ENCODE results near the gene NALCN. TPM values are rescaled to one million over a fixed set of nuclear protein-coding genes. Genes with fewer than 3 reads are reported as not detected.
A peak's percentile ranks its signal among the peaks of the same experiment; 100 is the strongest.

The NALCN gene
- total and polyA plus RNA-seq, 12 donors, result 1.4 to 8.3 (median 3.1) TPM

DNA sequence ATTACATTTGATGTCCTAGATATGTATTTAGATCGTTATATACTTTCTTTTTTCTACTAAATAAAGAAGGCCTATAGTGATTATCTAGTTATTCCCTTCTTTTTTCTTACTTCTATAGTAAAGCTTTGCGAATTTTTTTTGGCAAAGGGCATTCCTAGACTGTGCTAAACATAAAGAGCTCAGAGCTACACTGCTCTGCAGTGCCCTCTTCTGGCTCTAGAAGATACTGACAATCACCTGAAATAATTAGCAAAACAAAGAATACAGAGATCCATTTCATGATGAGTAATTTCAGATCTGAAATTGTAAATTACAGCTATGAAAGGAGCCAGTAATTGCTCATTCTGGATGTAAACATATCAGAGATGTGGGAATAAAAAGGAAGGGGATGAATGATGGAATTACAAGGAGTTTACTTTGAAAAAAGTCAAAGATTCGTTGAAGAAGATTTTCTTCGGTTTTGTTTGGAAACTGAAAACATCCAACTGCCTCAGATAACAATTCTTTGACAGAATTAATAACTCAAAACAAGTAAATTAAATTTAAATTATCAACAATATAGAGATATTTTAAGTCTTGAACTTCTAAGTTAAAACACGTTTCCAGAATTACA lies 288.5 kb downstream of the NALCN start:
- H3K9me3 ChIP-seq (replicated peaks in 1 of 3), result no peaks in the 10 kb centered on the region
- peak in 4 of 7 donors; percentile 13 to 35 (median 23) for DNase-seq
- intact Hi-C loops (cut with DNase I), result loop anchor here in 1 of 2 donors (10.0 kb wide), 2 partner anchors 553 to 1473 kb away; no protein-coding TSS in a partner anchor
- TF ChIP-seq, protein P1, sequence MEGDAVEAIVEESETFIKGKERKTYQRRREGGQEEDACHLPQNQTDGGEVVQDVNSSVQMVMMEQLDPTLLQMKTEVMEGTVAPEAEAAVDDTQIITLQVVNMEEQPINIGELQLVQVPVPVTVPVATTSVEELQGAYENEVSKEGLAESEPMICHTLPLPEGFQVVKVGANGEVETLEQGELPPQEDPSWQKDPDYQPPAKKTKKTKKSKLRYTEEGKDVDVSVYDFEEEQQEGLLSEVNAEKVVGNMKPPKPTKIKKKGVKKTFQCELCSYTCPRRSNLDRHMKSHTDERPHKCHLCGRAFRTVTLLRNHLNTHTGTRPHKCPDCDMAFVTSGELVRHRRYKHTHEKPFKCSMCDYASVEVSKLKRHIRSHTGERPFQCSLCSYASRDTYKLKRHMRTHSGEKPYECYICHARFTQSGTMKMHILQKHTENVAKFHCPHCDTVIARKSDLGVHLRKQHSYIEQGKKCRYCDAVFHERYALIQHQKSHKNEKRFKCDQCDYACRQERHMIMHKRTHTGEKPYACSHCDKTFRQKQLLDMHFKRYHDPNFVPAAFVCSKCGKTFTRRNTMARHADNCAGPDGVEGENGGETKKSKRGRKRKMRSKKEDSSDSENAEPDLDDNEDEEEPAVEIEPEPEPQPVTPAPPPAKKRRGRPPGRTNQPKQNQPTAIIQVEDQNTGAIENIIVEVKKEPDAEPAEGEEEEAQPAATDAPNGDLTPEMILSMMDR (IDR thresholded peaks at IDR 0.05), result peak; percentile 34 to 79 (median 56)
- no peak for TF ChIP-seq POLR2A (IDR thresholded peaks at IDR 0.05)
- no peak overlapping the region for H3K27ac ChIP-seq
- 58 to 72% (median 68%) methylated on average over 5 of the region's 5 CpGs for WGBS, 4 donors
- no peaks in the 10 kb centered on the region for H3K4me1 ChIP-seq (replicated peaks in 1 of 2)
- no peaks in the 10 kb centered on the region for H3K27me3 ChIP-seq
- H3K36me3 ChIP-seq (replicated peaks in 1 of 2), result no peaks in the 10 kb centered on the region
- no peak overlapping the region for H3K4me3 ChIP-seq

DNA sequence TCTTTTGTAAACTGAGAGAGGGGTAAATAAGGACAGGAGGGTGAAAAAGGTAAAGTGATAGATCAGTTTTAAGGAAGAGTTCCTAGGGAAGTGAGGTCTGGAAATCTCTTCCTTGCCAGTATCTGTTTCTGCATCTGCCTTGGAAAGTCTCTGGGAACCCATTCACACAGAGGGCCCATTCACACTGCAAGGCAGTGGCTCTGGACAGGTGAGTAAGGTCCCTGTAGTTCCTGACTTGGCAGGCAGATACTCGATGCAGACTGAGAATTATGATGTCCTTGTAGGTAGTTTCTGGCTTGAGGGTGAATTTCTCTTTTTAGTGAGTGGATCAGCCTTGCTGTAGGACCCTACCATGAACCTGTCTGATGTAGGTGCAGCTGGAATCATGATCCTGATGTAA lies 293.3 kb downstream of the NALCN start:
- no peak for DNase-seq
- TF ChIP-seq, protein P1 (IDR thresholded peaks at IDR 0.05), result no peak
- no peak for TF ChIP-seq POLR2A (IDR thresholded peaks at IDR 0.05)
- H3K27me3 ChIP-seq, result no peaks in the 10 kb centered on the region
- 50 to 66% (median 60%) methylated on average over 1 of the region's 1 CpG for WGBS, 4 donors
- H3K27ac ChIP-seq, result no peak overlapping the region
- H3K4me1 ChIP-seq (replicated peaks in 1 of 2), result no peaks in the 10 kb centered on the region
- no peak overlapping the region for H3K4me3 ChIP-seq
- intact Hi-C loops (cut with DNase I), result loop anchor here in 1 of 2 donors (10.0 kb wide), 2 partner anchors 548 to 1468 kb away; no protein-coding TSS in a partner anchor
- H3K36me3 ChIP-seq (replicated peaks in 1 of 2), result no peaks in the 10 kb centered on the region
- no peaks in the 10 kb centered on the region for H3K9me3 ChIP-seq (replicated peaks in 1 of 3)

DNA sequence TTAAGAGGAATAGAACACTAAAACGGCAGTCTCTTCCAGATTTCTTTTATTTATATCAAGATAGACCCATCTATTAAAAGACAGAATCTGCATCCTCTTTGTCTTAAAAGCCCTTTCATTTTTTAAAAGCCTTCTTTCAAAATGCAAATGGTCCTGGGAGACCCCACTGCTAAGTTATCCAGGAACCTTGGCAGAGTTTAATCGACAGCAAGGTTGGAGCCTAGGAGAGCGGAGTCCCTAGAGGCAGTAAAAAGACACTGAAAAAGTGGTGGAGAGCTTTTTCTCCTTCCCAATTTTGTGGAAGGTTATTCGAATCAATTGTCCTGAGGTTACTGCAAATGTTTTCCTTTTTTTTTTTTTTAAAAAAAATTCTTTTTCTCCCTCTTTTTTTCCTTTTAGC lies 294.7 kb downstream of the NALCN start:
- no peak overlapping the region for H3K27ac ChIP-seq
- no peaks in the 10 kb centered on the region for H3K9me3 ChIP-seq (replicated peaks in 1 of 3)
- 69 to 80% (median 75%) methylated on average over 4 of the region's 4 CpGs for WGBS, 4 donors
- intact Hi-C loops (cut with DNase I), result loop anchor here in 1 of 2 donors (10.0 kb wide), 2 partner anchors 547 to 1467 kb away; no protein-coding TSS in a partner anchor
- H3K36me3 ChIP-seq (replicated peaks in 1 of 2), result no peaks in the 10 kb centered on the region
- H3K4me1 ChIP-seq (replicated peaks in 1 of 2), result no peaks in the 10 kb centered on the region
- no peaks in the 10 kb centered on the region for H3K27me3 ChIP-seq
- no peak for DNase-seq
- TF ChIP-seq POLR2A (IDR thresholded peaks at IDR 0.05), result no peak
- TF ChIP-seq, protein P1 (IDR thresholded peaks at IDR 0.05), result no peak
- H3K4me3 ChIP-seq, result no peak overlapping the region

DNA sequence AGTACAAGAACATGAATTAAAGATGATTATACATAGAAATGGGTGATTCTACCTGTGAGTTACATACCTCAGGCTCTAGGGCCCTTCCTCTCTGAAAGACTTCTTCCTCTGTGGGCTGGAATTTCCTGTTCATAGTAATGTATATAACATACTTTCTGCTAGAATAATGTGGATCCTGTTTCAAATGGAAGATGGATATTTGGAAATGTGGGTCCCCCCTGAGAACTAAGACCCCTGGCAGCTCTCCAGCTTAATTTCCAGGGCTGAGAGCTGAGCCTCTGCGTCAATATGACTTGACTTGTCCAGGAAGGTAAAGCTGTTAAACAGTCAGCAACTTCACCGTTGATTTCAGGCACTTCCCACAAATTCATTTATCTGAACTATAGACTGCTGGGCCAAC lies 296.3 kb downstream of the NALCN start:
- Histone ChIP-seq H3K27ac (no peak overlapping the region), H3K4me3 (no peak overlapping the region), H3K4me1 (replicated peaks in 1 of 2) (no peaks in the 10 kb centered on the region), H3K9me3 (replicated peaks in 1 of 3) (no peaks in the 10 kb centered on the region), H3K27me3 (no peaks in the 10 kb centered on the region), H3K36me3 (replicated peaks in 1 of 2) (no peaks in the 10 kb centered on the region)
- DNase-seq, result no peak
- TF ChIP-seq POLR2A (IDR thresholded peaks at IDR 0.05), result no peak
- TF ChIP-seq, protein P1 (IDR thresholded peaks at IDR 0.05), result no peak
- intact Hi-C loops (cut with DNase I), result loop anchor here in 1 of 2 donors (10.0 kb wide), 2 partner anchors 545 to 1465 kb away; no protein-coding TSS in a partner anchor
- WGBS, 4 donors, result 69 to 96% (median 73%) methylated on average over 2 of the region's 2 CpGs

Data from adrenal gland (tissue), 12 donors.